Subcutaneous adipose tissue (tissue), 4 donors: ENCODE results near the gene TRAF3. TPM values are rescaled to one million over a fixed set of nuclear protein-coding genes. Genes with fewer than 3 reads are reported as not detected.

Source experiments
- CTCF ChIP-seq: fragments of 450-650 bp; IDR thresholded peaks from one replicate; pipeline ENCODE4 v1.5.1; 2016; ENCODE audit warnings: low read depth, mild to moderate bottlenecking, control low read depth, antibody characterized with exemption, moderate library complexity
- total RNA-seq, 4 donors: library from RNA; depleted of rRNA; stranded (reverse); fragments of >200 nt; gene quantifications; one replicate each; pipeline ENCODE4 v1.1.0, GENCODE V29; 2016

TRAF3 gene
- total RNA-seq, 4 donors from 2014 or later: 11.0 to 21.0 (median 14.0) TPM

GRCh38 chr14:102920998-102921304, 143.7 kb downstream of the TRAF3 start:
- TF ChIP-seq CTCF: no peak

- no peak for TF ChIP-seq CTCF
These were observed 145.4 kb downstream of the TRAF3 start, which contains the start of gene AMN for GRCh38 chr14:102922490-102923200. AMN (plus strand) TSS chr14:102922663; CDS start chr14:102922689, 26 bp downstream.

- no peak for TF ChIP-seq CTCF
These were observed 146.1 kb downstream of the TRAF3 start for GRCh38 chr14:102923201-102923924.

- no peak for TF ChIP-seq CTCF
These were observed 146.8 kb downstream of the TRAF3 start for GRCh38 chr14:102923925-102924486.

GRCh38 chr14:102924632-102925588, 147.7 kb downstream of the TRAF3 start:
- no peak for TF ChIP-seq CTCF

- TF ChIP-seq CTCF: no peak
These were observed 148.4 kb downstream of the TRAF3 start for GRCh38 chr14:102925646-102926045.

GRCh38 chr14:102926104-102926503, 148.9 kb downstream of the TRAF3 start:
- TF ChIP-seq CTCF: no peak
